SK-N-MC (cell line): ENCODE measurements around the gene LRP8.

ENCODE experiments used
- DNase-seq: peaks from one replicate; pipeline ENCODE4 v3.0.0-alpha.2; 2011; ENCODE audit warnings: low read depth, low spot score
- H3K27ac ChIP-seq: fragments of 200-600 bp; sonication (generic); 2 replicates; pipeline ENCODE4 v1.5.1; 2016; ENCODE audit warnings: mixed run types
- H3K36me3 ChIP-seq: fragments of 200-600 bp; sonication (generic); 2 replicates; pipeline ENCODE4 v1.6.1; 2017; ENCODE audit warnings: antibody characterized with exemption, low read length, mixed read lengths; ENCODE audit not compliant: insufficient read depth
- H3K4me3 ChIP-seq: fragments of 200-600 bp; sonication (generic); 2 replicates; pipeline ENCODE4 v1.5.1; 2016
- H3K9ac ChIP-seq: fragments of 200-600 bp; sonication (generic); 2 replicates; pipeline ENCODE4 v1.8.0; 2017; ENCODE audit warnings: mixed run types, mixed read lengths; ENCODE audit not compliant: insufficient read length
- H3K9me3 ChIP-seq: fragments of 200-600 bp; sonication (generic); 2 replicates; pipeline ENCODE4 v1.6.1; 2017; ENCODE audit warnings: low read depth, mild to moderate bottlenecking, antibody characterized with exemption, low read length, moderate library complexity, mixed read lengths
- EZH2 ChIP-seq: fragments of 200-600 bp; sonication (generic); IDR thresholded peaks from one replicate; pipeline ENCODE4 v1.6.1; 2017; ENCODE audit warnings: antibody characterized with exemption
- FOXP2 ChIP-seq: optimal IDR thresholded peaks from 2 replicates; pipeline ENCODE3; 2011; ENCODE audit warnings: mild to moderate bottlenecking, moderate library complexity; ENCODE audit not compliant: insufficient read depth; ENCODE audit errors: extremely low read length, control extremely low read depth
- POLR2AphosphoS5 ChIP-seq: IDR thresholded peaks from 2 replicates; pipeline ENCODE4 v1.6.1; 2012; ENCODE audit warnings: mild to moderate bottlenecking, low read depth, low read length, borderline replicate concordance

Gene LRP8

DNA sequence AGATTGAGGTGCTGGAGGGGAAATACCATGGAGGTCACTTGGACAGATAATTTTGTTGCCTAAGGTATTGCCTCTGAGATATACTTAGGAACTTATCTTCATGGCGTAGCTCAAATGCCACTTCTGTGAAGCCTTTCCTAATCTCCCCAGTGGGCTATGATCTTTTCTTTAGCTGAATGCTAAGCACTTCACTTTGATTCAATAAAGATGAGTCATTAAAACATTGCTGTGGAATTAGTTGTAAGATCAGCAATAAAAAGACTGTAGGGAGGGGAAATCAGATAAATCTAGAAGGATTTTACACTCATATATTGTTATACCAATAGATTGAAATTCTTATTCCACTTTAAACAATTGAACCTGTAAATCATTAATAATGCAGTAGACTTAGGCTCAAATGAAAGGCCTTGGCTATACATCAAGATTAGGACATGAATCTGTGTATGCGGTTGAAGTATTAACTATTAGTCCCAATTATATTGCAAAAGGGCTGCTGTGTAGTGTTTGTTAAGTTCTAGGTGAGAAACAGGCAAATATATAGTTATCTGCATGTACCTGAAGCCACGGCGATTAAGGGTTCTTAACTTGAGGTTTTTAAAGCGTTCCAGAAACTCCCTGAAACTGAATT, 70.3 kb downstream of the LRP8 start:
- H3K36me3 ChIP-seq, result peaks cover 79% of the 10 kb centered on the region
- DNase-seq, result no peak

DNA sequence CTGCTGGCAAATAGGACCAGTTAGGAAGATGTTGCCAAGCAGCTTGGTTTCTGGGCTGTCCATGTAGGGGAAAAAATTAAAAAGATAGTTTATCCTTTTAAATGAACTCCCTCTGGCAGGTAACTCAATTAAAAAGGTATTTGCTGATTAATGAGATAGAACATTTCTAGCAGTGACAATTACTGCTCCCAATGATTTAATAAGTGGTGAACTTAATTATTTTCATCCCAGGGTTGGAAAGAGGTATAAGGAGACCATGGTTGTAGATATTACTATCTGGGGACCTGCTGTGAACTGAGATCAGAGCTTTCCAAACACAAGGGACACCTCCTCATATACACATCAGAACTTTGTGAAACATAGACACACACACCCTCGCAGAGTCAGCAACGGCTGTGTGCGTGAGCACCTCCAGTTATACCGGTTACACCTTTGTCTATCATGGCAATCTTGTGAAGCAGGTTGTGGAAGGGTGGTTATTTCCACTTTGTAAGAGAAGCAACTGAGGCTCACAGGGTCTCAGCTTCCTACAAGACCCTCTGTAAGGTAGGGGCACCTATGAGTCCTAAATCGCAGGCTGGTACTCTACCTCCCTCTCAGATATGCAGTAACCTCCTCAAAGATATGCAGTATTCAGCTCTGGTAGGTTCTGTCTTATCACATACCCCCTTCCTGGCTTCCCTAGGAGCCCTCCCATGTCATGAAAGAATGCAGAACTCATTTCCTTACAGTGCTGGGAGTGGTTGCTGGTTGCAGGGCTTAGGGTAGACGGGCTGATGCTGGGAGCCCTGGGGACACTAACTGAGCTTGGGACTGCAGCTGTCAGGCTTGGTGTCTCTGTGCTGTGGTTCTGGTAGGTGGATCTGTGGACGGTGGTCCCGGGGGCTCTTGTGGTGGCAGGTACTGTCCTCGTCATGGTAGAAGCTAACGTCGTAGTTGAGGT, 71.1 kb downstream of the LRP8 start:
- Histone ChIP-seq H3K36me3 (peaks cover 78% of the 10 kb centered on the region), H3K9me3 (no peaks in the 10 kb centered on the region), H3K27ac (no peak overlapping the region), H3K9ac (no peak overlapping the region), H3K4me3 (no peak overlapping the region)
- no peak for DNase-seq
- TF ChIP-seq FOXP2 (no peak), POLR2AphosphoS5 (no peak), EZH2 (no peak)

More for the DNA sequence above, 70.3 kb downstream of the LRP8 start:
- H3K9me3 ChIP-seq, result no peaks in the 10 kb centered on the region
- H3K27ac ChIP-seq, result no peak overlapping the region
- no peak for TF ChIP-seq EZH2
- no peak for TF ChIP-seq FOXP2
- H3K9ac ChIP-seq, result no peak overlapping the region
- no peak overlapping the region for H3K4me3 ChIP-seq

DNA sequence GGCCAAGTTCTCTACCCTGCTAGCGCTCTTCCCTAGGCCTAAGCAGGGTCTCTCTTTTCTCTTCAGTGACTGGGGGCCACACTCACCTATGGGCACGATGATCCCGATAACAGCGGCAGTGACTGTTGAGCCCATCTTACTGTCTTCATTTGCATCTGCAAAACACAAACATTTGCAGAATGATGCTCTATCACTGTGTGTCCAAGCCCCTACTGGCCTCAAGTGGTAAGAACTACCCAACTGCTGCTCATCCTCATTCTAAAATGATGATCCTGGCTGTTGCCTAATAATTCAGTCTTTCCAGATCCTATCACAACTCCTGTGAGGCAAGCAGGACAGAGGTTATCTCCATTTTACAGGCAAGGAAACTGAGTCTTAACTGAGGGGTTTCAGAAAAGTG, 72.8 kb downstream of the LRP8 start:
- Histone ChIP-seq H3K27ac (no peak overlapping the region), H3K36me3 (peaks cover 68% of the 10 kb centered on the region), H3K4me3 (no peak overlapping the region), H3K9ac (no peak overlapping the region), H3K9me3 (no peaks in the 10 kb centered on the region)
- TF ChIP-seq POLR2AphosphoS5 (no peak), FOXP2 (no peak), EZH2 (no peak)
- DNase-seq, result no peak

DNA sequence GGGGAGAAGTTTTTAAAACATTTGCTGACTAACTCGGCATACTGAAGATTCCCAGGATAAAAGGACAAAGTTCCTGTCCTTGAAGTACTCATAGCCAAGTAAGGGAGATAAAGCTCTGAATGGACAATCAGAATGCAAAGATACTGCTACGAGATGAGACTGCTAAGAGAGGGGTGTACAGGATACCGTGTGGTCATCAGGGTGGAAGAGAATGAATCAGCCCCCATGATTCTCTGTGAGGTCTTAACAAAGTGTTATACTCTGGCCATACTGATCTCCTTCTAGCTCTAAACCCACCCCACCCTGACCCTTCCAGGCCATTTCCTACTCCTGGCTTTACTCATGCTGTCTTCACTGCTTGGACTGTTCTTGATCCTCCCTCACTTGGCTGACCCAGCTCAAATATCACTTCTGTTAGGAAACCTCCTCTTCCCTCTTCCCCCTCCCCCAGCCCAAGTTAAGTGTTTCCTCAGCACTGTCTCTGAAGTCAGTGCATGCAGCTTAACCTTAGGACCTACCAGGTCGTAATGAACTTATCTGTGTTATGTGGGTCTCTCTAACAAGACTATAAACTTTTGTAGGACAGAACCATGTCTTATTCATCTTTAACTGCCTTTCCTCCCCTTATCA, 73.7 kb downstream of the LRP8 start:
- no peak overlapping the region for H3K27ac ChIP-seq
- no peak overlapping the region for H3K9ac ChIP-seq
- no peak for DNase-seq
- H3K36me3 ChIP-seq, result peaks cover 65% of the 10 kb centered on the region
- H3K9me3 ChIP-seq, result no peaks in the 10 kb centered on the region
- TF ChIP-seq EZH2 (no peak), POLR2AphosphoS5 (no peak)
- H3K4me3 ChIP-seq, result no peak overlapping the region

DNA sequence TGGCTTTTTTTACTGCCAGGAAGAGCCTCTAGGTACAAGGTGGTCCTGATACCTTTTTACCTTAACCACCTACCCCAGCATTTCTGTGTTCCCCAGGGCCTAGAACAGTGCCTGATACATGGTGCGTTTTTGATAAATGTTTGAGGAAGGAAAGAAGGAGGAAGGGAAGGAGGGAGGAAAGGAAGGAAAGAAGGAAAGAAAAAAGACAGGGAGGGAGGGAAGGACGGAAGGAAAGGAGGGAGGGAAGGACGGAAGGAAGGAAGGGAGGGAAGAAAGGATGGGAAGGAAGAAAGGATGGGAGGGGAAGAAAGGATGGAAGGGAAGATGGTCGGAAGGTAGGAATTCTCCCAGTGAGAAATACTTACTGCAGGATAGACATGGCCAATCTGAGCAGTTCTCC, 77.5 kb downstream of the LRP8 start:
- H3K36me3 ChIP-seq, result peaks cover 57% of the 10 kb centered on the region
- H3K9me3 ChIP-seq, result no peaks in the 10 kb centered on the region
- DNase-seq, result no peak
- no peak overlapping the region for H3K27ac ChIP-seq
- no peak overlapping the region for H3K4me3 ChIP-seq
- H3K9ac ChIP-seq, result no peak overlapping the region
- no peak for TF ChIP-seq POLR2AphosphoS5
- no peak for TF ChIP-seq FOXP2
- TF ChIP-seq EZH2, result no peak

DNA sequence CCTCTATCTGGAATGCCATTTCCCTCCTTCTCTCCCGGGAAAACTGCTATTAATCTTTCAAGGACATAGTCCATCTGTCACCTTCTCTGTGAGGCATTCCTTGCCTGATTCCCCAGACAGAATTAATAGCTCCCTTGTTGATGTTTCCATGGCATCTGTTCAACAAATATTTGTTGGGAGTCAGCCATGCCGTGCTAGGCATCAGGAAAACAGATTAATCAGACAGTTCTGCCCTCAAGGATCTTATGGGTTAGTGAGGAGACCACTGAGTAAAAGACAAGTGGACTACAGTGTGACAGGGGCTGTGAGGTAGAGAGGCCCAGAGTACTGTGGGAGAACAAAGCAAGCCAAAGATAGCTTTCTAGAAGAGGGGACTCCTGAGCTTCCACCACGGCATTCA, 78.2 kb downstream of the LRP8 start:
- Histone ChIP-seq H3K4me3 (no peak overlapping the region), H3K27ac (no peak overlapping the region), H3K36me3 (peaks cover 51% of the 10 kb centered on the region), H3K9ac (no peak overlapping the region), H3K9me3 (no peaks in the 10 kb centered on the region)
- TF ChIP-seq EZH2 (no peak), POLR2AphosphoS5 (no peak), FOXP2 (no peak)
- no peak for DNase-seq

DNA sequence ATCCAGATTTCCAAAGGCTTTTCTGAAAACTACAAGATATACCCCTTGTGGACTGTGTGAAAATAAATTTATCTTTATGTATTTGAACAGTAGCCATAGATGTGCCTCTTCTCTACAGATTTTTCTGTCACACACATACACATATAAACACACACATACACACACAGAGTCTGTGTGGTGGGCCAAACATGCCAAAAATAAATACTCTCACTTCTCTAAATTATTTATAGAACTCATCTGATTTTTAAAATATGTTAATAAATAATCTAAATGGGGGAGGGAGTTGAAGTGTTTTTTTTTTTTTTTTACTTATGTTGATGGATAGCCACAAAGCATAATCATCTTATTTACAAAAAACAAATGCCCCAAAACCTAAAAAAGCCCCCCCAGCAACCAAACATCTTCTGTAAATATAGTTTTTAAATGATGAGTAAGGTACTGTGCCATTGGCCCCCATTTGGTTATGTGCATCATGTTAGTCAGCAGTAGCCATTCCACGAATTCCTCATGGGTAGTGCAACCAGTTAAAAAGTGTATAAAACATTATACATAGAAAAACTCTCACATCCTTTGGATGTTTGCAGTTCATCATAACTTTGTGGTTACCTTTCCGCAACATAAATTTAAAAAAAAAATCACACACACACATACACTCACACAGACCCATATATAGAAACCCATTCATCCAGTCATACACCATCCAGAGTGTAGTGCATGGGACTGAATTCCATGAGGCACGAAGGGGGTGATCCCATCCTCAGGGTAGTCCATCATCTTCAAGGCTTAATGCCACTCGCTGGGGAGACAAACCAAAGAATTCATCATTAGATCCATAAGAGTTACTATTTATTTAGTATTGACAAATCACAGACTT, 81.4 kb downstream of the LRP8 start:
- no peak for DNase-seq
- Histone ChIP-seq H3K9me3 (no peaks in the 10 kb centered on the region), H3K4me3 (no peak overlapping the region), H3K36me3 (peaks cover 32% of the 10 kb centered on the region), H3K9ac (no peak overlapping the region), H3K27ac (no peak overlapping the region)
- no peak for TF ChIP-seq FOXP2
- no peak for TF ChIP-seq EZH2
- no peak for TF ChIP-seq POLR2AphosphoS5

DNA sequence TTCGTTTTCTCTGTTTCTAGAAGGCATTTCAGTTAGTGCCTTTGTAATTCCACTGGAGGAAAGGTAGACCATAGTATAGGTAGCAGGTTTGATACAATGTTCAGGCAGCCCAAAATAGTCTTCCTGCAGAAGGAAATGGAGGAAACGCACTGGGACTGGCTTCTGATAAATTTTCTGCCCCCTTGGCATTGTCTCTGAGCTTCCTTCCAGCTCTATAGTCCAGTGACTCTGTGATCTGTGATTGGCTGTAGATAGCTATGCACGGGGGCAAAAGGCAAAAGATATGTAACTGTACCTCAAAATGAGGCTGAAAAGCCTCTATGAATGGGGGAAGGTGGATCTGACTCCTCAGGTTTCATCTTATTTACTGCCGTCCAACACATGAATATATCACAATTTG, 83.7 kb downstream of the LRP8 start:
- TF ChIP-seq EZH2 (no peak), FOXP2 (no peak), POLR2AphosphoS5 (no peak)
- Histone ChIP-seq H3K4me3 (no peak overlapping the region), H3K9me3 (no peaks in the 10 kb centered on the region), H3K27ac (no peak overlapping the region), H3K9ac (no peak overlapping the region), H3K36me3 (peaks cover 19% of the 10 kb centered on the region)
- no peak for DNase-seq
